DMS53 (cell line): ENCODE measurements around the gene ATG10.
A peak's percentile ranks its signal among the peaks of the same experiment; 100 is the strongest.
"Not testable (repeated sequence)": the region's sequence is repeated elsewhere in the genome, so short reads cannot be mapped to it uniquely, and the experiment has no call there.

ENCODE experiments used
- DNase-seq: peaks from one replicate; lab custom pipeline; 2025; lab: John Stamatoyannopoulos, UW

Gene ATG10

DNA sequence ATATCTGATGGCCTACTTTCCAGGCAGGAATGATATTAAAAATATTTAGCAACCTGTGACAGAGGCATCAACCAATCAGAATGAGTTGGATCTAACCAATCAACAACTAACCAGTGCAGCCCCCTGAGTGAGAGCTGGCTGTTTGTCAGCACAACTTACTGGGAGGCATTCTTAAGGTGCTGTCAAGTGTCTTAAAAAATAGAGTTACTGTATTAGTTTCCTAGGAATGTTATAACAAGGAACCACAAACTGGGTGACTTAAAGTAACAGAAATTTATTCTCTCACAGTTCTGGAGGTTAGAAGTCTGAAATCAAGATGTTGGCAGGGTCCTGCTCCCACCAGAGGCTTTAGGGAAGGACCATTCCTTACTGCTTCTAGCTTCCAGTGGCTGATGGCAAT lies 85.2 kb downstream of the ATG10 start:
- no peak for DNase-seq

DNA sequence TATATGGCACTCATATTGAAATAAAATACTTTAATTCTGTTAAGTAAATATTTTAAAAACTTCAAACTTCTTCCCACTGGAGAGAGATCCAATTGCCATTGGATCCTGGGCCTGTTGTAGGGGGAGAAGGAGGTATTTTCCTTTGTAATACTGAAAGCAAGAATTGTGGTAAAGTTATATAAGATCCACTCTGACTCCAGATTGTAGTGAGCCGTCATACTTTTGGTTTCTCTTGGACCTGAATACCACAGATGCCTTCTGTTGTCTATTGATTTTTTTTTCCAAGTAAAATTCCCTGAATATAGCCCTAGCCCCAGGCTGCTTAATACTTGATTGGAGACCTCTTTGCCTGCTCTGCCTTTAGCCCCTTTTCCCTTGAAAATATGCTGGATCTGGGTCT lies 86.9 kb downstream of the ATG10 start:
- no peak for DNase-seq

DNA sequence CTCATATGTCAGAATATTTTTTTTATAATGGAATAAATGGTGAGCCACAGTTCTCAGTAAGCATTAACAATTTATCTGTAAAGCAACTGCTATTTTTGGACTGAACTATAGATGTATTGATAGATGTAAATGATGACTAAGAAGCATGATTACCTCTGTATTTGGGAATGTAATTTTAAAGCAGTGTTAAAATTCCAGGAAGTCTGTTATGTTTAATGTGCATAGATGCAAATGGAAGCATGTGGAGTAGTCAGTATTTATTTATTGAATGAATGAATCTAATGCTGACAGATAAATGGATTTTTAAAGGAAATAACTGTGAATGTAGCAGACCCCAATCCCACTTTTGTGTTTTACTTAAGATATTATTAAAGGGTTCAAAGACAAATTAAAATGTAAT lies 95.0 kb downstream of the ATG10 start:
- no peak for DNase-seq

DNA sequence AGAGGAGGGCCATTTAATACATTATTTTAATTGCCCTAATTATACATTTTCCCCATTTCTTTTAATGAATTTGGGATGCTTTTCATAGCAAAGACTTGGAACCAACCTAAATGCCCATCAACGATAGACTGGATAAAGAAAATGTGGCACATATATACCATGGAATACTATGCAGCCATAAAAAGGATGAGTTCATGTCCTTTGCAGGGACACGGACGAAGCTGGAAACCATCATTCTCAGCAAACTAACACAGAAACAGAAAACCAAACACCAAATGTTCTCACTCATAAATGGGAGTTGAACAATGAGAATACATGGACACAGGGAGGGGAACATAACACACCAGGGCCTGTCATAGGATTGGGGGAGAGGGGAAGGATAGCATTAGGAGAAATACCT lies 96.2 kb downstream of the ATG10 start:
- not testable (repeated sequence) for DNase-seq

DNA sequence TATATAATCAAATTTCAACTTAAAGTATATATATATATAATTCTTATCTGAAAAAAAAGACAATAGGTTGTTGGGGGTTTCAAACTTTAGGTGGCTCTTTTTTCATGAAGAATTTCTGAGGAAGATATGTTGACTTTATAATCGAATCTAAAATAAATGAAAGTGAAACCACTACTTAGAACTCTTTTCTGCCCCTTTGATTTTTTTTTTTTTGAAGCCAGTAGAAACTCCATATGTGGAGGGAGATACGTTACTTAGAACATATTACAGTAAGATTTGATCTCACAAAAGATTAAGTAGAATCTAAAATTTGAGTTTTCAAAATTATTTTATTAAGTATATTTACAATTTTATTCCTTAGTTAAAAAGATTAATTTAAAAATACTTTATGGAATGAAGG lies 96.9 kb downstream of the ATG10 start:
- DNase-seq, result no peak

DNA sequence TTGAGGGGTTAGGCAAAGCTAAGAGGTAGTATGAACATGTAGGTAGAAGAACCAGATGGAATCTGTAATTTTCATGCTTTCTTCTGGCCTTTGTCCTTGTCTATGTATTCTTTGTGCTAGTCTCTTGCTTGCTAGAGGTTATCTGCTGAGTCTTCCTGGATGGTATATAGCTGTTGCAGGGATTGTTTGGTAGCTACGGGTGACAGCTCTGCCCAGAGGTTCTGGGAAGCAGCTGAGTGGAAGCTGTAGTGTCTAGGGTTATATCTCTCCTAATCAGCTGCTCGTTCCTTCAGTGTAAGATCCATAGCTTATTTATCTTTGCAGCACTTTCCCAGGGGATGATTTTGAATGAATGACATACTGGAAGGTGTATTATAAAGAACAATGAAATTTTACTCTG lies 100.3 kb downstream of the ATG10 start:
- no peak for DNase-seq

DNA sequence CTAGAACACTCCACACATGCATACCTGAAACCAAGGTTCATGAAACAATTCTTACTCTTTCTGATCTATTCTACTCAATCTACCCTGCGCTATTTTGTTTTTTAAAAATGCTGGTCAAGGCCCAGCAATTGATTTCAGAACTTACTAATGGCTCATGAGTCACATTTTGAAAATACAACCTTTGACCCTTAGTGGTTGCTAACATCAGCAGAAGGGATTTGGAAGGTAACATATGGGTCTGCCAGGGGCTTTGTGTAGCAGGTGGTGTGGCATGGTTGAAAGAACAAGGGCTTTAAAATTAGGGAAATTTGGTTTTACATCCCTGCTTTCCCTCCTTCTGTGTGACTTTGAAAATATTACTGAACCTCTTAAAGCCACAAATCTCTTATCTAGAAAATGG lies 101.4 kb downstream of the ATG10 start:
- peak; percentile 5 for DNase-seq

DNA sequence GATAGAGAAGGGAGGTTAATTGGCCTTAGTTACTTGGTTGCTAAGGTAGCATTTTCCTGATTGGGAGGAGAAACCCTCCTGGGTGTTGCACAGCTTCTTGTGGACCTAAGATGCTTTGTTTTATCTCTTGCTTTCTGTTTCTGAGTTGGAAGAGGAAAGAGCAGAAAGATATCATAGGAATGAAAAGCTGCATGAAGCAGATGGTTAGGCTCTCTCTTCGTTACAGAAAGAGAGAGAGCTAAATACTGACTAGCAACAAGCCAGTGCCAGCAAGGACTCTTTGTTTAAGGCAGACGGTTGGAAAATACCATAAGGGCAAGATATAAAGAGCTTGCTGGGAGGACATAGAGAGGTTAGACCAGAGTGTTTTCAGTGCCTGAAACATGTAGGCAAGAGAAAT lies 103.1 kb downstream of the ATG10 start:
- no peak for DNase-seq

DNA sequence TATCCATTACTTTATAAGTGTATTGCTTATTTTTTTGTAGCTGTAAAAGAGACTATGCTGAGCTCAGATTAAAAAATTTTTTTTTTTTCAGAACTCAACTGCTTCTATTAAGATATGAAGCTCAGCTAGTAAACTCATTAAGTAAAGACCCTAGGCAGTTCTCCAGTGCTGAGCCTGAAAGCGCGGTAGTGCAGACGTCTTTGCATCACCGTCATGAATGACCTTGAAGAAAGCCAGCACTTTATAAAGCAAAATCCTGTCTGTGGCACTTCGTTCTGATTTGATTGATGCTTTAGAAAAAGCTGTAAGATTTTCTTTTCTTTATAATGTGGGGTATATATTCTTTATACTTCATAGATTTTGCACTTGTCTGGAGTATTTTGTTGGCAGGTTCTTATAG lies 105.7 kb downstream of the ATG10 start:
- DNase-seq, result no peak

DNA sequence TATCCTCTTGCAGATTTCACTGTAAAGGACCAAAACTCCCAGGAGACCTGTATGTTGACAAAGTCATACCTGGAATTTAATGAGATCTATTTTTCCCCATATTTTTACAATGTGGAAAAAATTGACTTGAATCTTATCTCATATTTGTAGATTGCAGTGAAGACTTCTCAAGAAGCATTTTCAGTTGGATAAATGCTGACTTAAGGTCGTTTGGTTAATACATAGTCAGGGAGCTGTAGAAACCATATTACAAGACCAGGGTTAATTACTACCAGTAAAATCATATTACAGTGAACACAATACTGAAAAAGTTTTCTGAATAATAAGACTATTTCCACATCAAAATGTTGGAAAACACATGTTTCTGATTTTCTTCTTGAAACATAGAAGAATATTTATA lies 119.8 kb downstream of the ATG10 start:
- no peak for DNase-seq

DNA sequence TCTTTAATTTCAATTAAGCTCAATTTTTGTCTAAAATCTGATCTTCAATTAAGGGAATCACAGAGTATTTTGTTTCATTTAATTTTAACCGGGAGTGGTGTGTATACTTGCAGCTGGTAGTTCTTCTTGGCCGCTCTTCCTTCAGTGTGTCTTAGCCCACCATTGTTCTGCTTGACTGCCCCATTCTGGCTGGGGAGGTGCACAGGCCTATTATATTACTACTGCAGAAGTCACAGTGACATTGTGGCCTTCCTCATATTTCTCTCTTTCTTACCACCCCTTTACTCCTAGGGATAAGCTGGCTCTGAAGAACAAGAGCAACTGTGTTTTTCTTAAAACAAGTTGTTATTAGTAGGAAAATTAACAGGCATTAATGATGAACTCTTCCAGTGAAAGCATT lies 123.7 kb downstream of the ATG10 start:
- no peak for DNase-seq

DNA sequence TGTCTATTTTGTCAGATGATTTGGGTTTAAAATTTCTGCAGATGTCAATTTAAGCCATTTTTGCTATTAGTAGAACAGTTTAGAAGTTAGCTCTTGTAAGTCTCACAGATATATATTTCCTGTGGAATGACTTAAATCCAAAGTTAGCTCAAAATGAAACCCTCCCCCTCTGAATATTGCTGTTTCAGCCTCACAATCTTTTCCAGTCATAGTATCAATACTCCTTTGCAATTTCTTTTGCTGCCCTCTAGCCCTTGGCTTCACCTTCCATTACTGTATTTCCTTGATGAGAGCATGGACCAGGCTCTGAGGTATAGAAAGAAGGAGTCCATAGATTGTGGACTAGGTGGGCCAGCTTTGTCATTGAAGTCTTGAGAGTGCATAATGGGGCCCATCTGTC lies 124.4 kb downstream of the ATG10 start:
- DNase-seq, result no peak

DNA sequence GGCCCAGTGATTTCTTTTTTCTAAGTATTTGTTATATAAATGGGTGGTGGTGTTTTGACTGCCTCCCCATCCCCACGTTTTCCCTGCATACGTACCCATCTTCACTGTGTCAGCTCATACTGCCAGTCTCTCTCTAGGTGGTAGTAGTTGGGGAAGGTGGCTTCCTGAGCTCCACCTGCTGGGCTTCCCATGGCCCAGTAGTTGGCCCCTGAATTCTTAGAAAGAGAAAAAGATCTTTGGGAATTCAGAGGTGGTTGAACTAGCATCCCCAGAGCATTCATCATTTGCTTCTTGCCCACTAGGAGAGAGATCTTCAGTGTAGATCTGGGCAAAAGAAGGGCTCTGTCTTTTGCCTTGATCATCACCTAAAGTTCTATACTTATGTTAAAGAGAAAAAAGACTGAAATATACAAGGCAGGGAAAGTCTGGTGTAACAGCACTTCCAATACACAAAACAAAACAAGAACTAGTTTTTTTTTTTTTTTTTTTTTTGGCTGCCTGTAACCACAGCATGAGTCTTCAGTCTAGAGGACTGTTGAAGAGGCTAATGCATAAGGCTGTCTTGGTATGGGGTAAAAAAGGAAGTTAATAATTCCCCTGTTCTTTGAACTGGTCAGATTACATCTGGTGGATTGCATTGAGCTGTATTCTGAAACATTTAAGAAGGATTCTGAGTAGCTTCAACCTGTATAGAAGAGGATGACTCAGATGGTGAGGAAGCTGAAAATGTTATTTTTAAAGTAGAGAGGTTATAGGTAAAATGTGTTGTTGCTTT lies 128.7 kb downstream of the ATG10 start:
- peak; percentile 17 for DNase-seq

DNA sequence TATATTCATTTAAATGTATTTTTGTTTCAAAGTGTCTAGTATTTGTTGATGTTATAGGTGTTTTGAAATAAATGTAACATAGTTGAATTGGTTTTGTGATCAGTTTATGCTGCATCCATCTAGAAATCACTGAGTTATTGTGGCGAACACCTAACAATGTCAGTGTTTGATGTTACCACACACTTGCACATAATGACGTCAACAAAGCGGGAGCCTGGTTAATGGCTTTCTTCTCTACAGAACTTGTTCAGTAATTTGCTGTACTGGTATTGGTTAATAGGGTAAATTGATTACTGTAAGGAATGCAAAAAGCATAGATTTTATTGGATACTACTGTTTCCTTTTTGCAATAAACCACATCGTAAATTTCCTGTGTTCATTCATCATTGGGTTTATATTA lies 133.0 kb downstream of the ATG10 start:
- no peak for DNase-seq

DNA sequence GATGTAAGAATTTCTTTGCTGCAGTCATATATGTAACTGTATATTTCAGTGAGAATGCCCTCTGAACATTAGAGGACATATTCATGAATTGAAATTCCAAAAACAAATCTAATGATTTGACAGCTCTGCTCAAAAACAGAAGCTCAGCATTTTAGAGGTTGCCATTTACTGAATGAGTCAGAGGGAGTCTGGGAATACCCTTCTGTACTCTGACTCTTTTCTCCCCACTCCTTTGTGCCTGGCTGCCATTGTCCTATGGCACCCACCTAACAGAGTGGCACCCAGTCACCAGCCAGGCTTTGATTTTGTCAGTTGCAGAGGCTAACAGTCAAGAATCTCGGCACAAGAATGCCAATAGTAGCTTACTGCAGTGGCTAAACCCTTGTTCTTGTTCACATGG lies 133.6 kb downstream of the ATG10 start:
- peak; percentile 17 for DNase-seq

DNA sequence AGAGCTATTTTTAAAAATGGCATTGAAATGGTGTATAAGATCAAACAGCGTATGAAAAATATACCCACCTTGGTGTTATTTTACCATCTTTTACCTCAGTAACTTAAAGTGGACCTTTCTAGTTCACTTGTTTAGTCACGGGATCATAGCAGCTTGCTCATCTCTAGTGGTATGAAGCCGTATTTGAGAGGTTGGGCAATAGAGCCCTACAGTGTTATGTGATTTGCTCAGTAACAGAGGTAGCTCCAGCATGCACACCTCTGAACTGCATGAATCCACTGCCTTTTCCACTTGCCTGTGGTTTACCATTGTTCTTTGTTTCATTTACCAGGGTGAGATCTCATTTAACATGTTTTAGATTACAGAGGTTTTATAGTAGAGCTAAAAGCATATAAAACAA lies 134.4 kb downstream of the ATG10 start:
- DNase-seq, result no peak

DNA sequence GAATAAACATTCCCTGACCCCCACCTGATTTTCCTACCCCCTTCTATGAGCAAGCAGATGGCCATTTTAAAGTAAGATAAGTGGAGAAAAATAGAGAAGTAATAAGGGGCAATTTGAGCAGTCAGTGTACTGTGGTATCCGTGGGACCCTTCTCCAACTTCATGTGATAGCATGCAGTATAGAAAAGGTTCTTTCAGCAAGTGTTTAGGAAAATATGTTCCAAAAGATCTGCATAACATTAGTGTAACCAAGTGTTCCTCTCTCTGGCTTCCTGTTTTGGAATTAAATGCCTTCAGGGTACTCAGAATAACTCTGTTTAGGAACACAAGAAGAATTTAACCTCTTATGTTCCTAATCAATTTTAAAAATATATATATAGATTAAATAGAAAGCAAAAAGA lies 134.9 kb downstream of the ATG10 start:
- DNase-seq, result no peak

DNA sequence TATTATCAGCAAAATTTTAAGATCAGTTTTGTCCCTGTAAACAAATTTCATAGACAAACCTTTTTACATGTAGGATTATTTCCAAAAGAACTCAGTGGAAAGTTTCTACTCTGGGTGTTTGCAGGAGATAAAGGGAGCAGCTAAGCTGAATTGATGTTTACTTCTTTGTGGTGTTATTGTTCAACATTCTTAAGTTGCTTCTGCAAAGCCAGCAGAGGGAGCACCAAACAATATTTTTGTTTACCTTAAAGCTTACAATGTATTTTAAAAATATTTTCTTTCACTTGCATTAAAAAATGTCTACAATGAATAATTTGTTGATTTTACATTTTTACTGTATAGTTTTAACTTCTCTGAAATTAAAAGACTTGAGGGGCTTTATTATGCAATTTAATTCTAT lies 135.4 kb downstream of the ATG10 start:
- peak; percentile 34 for DNase-seq

DNA sequence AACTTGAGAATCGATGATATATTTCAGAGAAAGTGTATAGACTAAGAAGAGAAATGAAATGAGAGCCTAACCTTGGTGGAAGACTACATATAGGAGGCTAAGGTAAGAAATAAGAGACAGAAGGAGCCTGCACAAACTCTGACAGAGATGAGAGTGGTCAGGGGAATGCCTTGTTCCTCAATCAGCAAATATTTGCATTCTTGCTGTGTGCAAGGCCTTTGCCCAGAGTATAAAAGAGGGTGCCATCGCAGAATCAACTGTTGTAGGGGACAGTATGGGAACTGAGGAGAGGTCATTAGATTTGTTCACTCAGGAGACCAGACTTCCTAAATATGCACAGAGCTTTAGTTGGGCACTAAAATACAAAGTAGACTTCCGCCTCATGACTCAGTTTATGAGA lies 137.2 kb downstream of the ATG10 start:
- no peak for DNase-seq

DNA sequence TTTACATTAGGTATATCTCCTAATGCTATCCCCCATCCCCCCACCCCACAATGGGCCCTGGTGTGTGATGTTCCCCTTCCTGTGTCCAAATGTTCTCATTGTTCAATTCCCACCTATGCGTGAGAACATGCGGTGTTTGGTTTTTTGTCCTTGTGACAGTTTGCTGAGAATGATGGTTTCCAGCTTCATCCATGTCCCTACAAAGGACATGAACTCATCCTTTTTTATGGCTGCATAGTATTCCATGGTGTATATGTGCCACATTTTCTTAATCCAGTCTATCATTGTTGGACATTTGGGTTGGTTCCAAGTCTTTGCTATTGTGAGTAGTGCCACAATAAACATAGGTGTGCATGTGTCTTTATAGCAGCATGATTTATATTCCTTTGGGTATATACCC lies 138.1 kb downstream of the ATG10 start:
- DNase-seq, result not testable (repeated sequence)

DNA sequence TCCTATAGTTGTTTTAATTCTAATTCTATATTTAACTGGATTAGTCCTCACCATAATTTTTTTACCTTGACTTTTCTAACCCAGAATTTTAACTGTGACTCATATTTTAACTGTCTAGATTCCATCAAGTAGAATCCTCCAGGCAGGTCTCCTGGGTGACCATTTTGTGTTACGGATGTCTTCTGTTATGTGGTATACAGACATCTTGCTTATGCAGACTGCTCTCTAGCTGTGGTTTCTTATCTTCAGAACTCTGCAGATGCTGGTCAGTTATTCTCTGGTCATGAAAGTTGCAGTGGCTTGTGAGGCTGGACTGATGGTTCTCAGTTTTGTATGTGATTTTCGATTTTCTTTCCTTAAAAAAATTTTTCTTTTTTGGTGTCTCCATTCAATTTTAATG lies 139.4 kb downstream of the ATG10 start:
- no peak for DNase-seq

DNA sequence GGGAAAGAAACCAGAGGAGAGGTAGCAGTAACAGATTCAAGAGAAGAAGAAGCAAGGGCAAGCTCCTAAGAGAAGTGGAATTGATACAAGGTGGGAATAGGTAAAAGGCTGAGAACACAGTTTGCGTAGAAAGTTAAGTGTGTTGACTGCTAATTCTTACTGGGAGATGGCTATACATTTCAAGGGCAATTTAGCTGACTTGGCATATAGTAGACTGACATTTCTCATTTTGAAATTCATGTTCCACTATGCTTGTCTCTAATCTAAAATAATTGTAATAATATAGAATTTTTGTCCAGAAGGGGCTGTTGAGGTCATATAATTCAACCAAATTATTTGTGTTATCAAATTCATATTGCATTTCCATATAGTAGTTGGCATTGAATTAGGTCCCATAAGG lies 144.0 kb downstream of the ATG10 start:
- no peak for DNase-seq

DNA sequence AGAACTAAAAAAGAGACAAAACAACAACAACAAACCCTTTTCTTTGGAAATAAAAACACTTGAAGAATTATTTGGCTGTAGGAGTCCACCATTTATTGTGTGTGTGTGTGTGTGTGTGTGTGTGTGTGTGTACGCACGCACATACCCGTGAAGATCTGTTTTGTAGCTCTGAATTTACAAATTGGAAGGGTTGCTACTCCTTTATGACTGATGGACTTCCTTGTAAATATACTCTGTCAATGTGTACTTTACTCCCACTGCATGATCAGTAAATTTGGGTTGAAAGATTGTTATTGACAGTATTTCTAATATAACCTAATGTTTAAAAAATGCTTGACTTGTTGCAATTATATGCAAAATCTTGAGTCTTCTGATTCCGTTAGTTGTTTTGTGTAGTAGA lies 148.1 kb downstream of the ATG10 start:
- no peak for DNase-seq

DNA sequence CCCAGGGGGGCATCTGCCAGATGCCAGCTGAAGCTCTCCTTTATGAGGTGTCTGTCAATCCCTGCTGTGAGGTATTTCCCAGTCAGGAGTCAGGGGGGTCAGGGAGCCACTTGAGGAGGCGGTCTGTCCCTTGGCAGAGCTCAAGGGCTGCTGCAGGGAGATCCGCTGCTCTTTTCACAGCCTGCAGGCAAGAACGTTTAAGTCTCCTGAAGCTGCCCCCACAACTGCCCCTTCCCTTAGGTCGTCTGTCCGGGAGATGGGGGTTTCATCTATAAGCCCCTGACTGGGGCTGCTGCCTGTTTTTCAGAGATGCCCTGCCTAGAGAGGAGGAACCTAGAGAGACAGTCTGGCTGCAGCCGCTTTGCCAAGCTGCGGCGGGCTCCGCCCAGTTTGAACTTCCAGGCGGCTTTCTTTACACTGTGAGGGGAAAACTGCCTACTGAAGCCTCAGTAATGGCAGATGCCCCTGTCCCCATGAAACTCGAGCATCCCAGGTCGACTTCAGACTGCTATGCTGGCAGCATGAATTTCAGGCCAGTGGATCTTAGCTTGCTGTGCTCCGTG lies 158.0 kb downstream of the ATG10 start:
- no peak for DNase-seq
